VCaP (cell line): ENCODE measurements around the gene SPINK2.
A peak's percentile ranks its signal among the peaks of the same experiment; 100 is the strongest.

ENCODE experiments used
- H3K27ac ChIP-seq: fragments of 450-650 bp; 2 replicates; pipeline ENCODE4 v1.5.1; 2017
- CTCF ChIP-seq: fragments of 450-650 bp; conservative IDR thresholded peaks from 2 replicates; pipeline ENCODE4 v1.5.1; 2017; ENCODE audit warnings: mild to moderate bottlenecking, moderate library complexity

The SPINK2 gene

DNA sequence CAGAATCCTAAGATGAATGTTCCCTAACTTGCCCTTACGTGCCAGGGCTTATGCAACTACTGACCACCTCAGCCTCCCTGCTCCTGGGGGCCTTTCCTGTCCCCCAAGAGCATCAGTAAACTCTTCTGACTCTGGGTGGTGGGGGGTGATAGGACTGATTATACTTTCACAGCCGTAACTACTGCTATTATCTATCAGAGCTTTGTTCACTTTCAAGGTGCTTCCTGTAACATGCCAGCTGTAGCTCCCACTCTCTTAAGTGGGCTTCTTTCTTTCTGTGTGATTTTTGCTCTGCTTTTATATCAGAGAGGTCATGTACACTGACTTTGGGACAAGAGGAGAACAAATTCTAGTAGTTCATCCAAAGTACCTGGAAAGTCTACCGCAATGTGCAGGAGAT lies 25.3 kb downstream of the SPINK2 start:
- TF ChIP-seq CTCF: no peak
- H3K27ac ChIP-seq: no peak overlapping the region

DNA sequence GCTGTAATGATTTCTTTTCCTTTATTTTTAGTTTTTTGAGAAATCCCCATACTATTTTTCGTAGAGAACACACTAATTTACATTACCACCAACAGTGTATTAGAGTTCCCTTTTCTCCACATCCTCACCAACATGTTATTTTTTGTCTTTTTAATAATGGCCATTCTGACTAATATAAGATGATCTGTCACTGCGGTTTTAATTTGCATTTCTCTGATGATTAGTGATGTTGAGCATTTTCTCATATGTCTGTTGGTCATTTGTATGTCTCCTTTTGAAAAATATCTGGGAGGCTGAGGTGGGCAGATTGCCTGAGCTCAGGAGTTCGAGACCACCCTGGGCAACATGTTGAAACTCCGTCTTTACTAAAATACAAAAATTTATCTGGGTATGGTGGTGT lies 30.2 kb downstream of the SPINK2 start:
- TF ChIP-seq CTCF: no peak
- no peak overlapping the region for H3K27ac ChIP-seq

DNA sequence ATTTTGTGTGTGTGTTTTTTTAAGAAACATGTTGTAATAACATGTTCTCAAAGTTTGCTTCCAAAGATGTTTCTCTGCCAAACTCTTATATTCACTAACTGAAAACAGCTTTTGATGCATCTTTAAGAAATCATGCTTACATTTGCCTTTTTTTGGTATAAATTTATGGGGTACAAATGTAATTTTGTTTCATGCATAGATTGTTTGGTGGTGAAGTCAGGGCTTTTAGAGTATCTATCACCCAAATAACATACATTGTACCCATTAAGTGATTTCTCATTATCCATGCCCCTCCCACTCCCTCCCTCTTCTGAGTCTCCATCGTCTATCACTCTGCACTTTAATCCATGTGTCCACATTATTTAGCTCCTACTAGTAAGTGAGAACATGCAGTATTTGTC lies 30.8 kb downstream of the SPINK2 start:
- no peak overlapping the region for H3K27ac ChIP-seq
- TF ChIP-seq CTCF: no peak

- TF ChIP-seq CTCF: no peak
Measured at GRCh38 chr4:56788081-56788480, 33.4 kb downstream of the SPINK2 start.

GRCh38 chr4:56787380-56787779 lies 34.1 kb downstream of the SPINK2 start:
- TF ChIP-seq CTCF: no peak
- 0 out of 2 replicates have a peak overlapping the region, but pooled peaks have one; percentile 16 for H3K27ac ChIP-seq

More at GRCh38 chr4:56788081-56788480, 33.4 kb downstream of the SPINK2 start:
- no peak overlapping the region for H3K27ac ChIP-seq

GRCh38 chr4:56786955-56787354 lies 34.5 kb downstream of the SPINK2 start:
- no peak for TF ChIP-seq CTCF
- peak overlapping the region; percentile 16; the same call in 1 of the 2 replicates for H3K27ac ChIP-seq

DNA sequence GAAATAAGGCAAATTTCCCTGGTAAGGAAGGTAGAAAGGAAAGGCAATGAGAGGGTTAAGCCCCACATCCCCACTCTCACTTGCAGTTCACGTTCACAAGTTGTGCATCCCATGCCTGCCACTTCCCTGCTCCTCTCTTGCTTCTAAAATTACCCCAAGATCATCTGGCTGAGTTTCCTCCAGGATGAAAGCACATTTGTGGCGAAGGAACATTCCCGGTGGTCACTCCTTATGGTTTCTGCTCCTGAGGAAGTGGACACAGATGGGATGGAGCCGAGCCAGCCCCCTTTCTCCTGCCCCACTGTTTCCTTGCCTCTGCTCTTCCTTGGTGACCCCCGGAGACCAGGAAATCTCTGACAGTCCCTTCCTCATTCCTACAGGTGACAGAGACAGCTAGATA lies 37.5 kb downstream of the SPINK2 start:
- no peak overlapping the region for H3K27ac ChIP-seq
- no peak for TF ChIP-seq CTCF

DNA sequence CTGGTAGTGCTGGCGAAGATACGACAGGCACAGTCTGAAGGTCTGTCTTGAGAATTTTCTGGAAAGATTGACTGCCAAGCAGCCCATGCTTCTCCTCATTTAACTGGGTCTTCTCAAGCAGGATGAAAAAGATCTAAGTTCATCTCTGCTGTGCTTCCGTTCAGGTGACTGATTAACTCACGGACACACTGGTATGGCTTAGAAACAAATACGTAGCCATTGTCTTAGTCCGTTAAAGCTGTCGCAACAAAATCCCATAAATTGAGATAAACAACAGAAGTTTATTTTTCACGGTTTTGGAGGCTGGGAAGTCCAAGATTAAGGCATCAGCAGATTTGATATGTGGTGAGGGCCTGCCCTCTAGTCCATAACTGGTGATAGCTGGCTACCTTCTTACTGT lies 39.5 kb downstream of the SPINK2 start:
- TF ChIP-seq CTCF: no peak
- no peak overlapping the region for H3K27ac ChIP-seq
